ENCODE measurements around the gene CLIP2.
"Not testable (repeated sequence)": the region's sequence is repeated elsewhere in the genome, so short reads cannot be mapped to it uniquely, and the experiment has no call there.

Gene CLIP2

GRCh38 chr7:74429153-74429747 lies 140.0 kb downstream of the CLIP2 start:
- no peak overlapping the region for H3K9ac ChIP-seq (ENCODE audit: low read depth, low read length, poor library complexity, severe bottlenecking)
- H3K4me2 ChIP-seq (ENCODE audit: low read depth, low read length, poor library complexity, severe bottlenecking) = no peak overlapping the region
- H3K36me3 ChIP-seq (ENCODE audit: insufficient read depth, low read length) = no peaks in the 10 kb centered on the region
- TF ChIP-seq EZH2phosphoT487 (IDR thresholded peaks at IDR 0.05; ENCODE audit: borderline replicate concordance) (no peak), CTCF (conservative IDR thresholded peaks at IDR 0.05; ENCODE audit: low read length) (no peak)
- H3K9me2 ChIP-seq (replicated peaks; ENCODE audit: low read depth, low read length) = no peaks in the 10 kb centered on the region
- no peaks in the 10 kb centered on the region for H3K9me3 ChIP-seq (ENCODE audit: insufficient read depth, low read depth, low read length)
- no peaks in the 10 kb centered on the region for H3F3A ChIP-seq (ENCODE audit: low read depth)
- H3K4me1 ChIP-seq (ENCODE audit: insufficient read depth, low read length, poor library complexity, severe bottlenecking) = no peaks in the 10 kb centered on the region
- no peak overlapping the region for H3K4me3 ChIP-seq (ENCODE audit: low read length, poor library complexity, severe bottlenecking)
- no peaks in the 10 kb centered on the region for H4K20me1 ChIP-seq (ENCODE audit: insufficient read depth, low read length, poor library complexity, severe bottlenecking)
- no peaks in the 10 kb centered on the region for H3K79me2 ChIP-seq (ENCODE audit: insufficient read depth, low read length)
- H3K27me3 ChIP-seq (ENCODE audit: insufficient read depth, low read length, poor library complexity, severe bottlenecking) = no peaks in the 10 kb centered on the region
- no peak overlapping the region for H2AFZ ChIP-seq (ENCODE audit: low read length)

GRCh38 chr7:74430409-74430808 lies 141.2 kb downstream of the CLIP2 start:
- not testable (repeated sequence) for H3K4me2 ChIP-seq (ENCODE audit: low read depth, low read length, poor library complexity, severe bottlenecking); H3K4me3 ChIP-seq (ENCODE audit: low read length, poor library complexity, severe bottlenecking); H4K20me1 ChIP-seq (ENCODE audit: insufficient read depth, low read length, poor library complexity, severe bottlenecking); H3K27me3 ChIP-seq (ENCODE audit: insufficient read depth, low read length, poor library complexity, severe bottlenecking); H3K9me2 ChIP-seq (replicated peaks; ENCODE audit: low read depth, low read length); H3F3A ChIP-seq (ENCODE audit: low read depth); H3K79me2 ChIP-seq (ENCODE audit: insufficient read depth, low read length); H3K9ac ChIP-seq (ENCODE audit: low read depth, low read length, poor library complexity, severe bottlenecking); H3K36me3 ChIP-seq (ENCODE audit: insufficient read depth, low read length); H2AFZ ChIP-seq (ENCODE audit: low read length); H3K9me3 ChIP-seq (ENCODE audit: insufficient read depth, low read depth, low read length); H3K4me1 ChIP-seq (ENCODE audit: insufficient read depth, low read length, poor library complexity, severe bottlenecking)

- no peaks in the 10 kb centered on the region for H3K9me3 ChIP-seq (ENCODE audit: insufficient read depth, low read depth, low read length)
- no peaks in the 10 kb centered on the region for H3K27me3 ChIP-seq (ENCODE audit: insufficient read depth, low read length, poor library complexity, severe bottlenecking)
- H2AFZ ChIP-seq (ENCODE audit: low read length) = no peak overlapping the region
- H3K4me1 ChIP-seq (ENCODE audit: insufficient read depth, low read length, poor library complexity, severe bottlenecking) = no peaks in the 10 kb centered on the region
- no peaks in the 10 kb centered on the region for H4K20me1 ChIP-seq (ENCODE audit: insufficient read depth, low read length, poor library complexity, severe bottlenecking)
- no peaks in the 10 kb centered on the region for H3K79me2 ChIP-seq (ENCODE audit: insufficient read depth, low read length)
- no peak overlapping the region for H3K9ac ChIP-seq (ENCODE audit: low read depth, low read length, poor library complexity, severe bottlenecking)
- no peak overlapping the region for H3K4me2 ChIP-seq (ENCODE audit: low read depth, low read length, poor library complexity, severe bottlenecking)
- TF ChIP-seq CTCF (conservative IDR thresholded peaks at IDR 0.05; ENCODE audit: low read length) (no peak), EZH2phosphoT487 (IDR thresholded peaks at IDR 0.05; ENCODE audit: borderline replicate concordance) (no peak)
- H3F3A ChIP-seq (ENCODE audit: low read depth) = no peaks in the 10 kb centered on the region
- no peak overlapping the region for H3K4me3 ChIP-seq (ENCODE audit: low read length, poor library complexity, severe bottlenecking)
- H3K36me3 ChIP-seq (ENCODE audit: insufficient read depth, low read length) = no peaks in the 10 kb centered on the region
- no peaks in the 10 kb centered on the region for H3K9me2 ChIP-seq (replicated peaks; ENCODE audit: low read depth, low read length)
These were observed 141.8 kb downstream of the CLIP2 start for GRCh38 chr7:74430961-74431466.

GRCh38 chr7:74437291-74437571 lies 148.0 kb downstream of the CLIP2 start:
- H3F3A ChIP-seq (ENCODE audit: low read depth); H2AFZ ChIP-seq (ENCODE audit: low read length); H3K27me3 ChIP-seq (ENCODE audit: insufficient read depth, low read length, poor library complexity, severe bottlenecking); H3K4me2 ChIP-seq (ENCODE audit: low read depth, low read length, poor library complexity, severe bottlenecking); H3K4me3 ChIP-seq (ENCODE audit: low read length, poor library complexity, severe bottlenecking); H4K20me1 ChIP-seq (ENCODE audit: insufficient read depth, low read length, poor library complexity, severe bottlenecking); H3K36me3 ChIP-seq (ENCODE audit: insufficient read depth, low read length); H3K79me2 ChIP-seq (ENCODE audit: insufficient read depth, low read length); H3K9me2 ChIP-seq (replicated peaks; ENCODE audit: low read depth, low read length); H3K9me3 ChIP-seq (ENCODE audit: insufficient read depth, low read depth, low read length); H3K4me1 ChIP-seq (ENCODE audit: insufficient read depth, low read length, poor library complexity, severe bottlenecking); H3K9ac ChIP-seq (ENCODE audit: low read depth, low read length, poor library complexity, severe bottlenecking): not testable (repeated sequence)

All from Loucy (cell line).